Stimulated activated CD4-positive, alpha-beta T cell treated with anti-CD3 and anti-CD28 coated beads, Interleukin-2, amount 100 ng/mL, for 4 hours (primary cell): Measurements from ENCODE around the gene DCHS2.

Experiments
- DNase-seq: peaks from one replicate; pipeline ENCODE4 v3.0.0-alpha.2; 2020; ENCODE audit warnings: low read depth

The DCHS2 gene

GRCh38 chr4:154491341-154492271 is at the start of gene DCHS2:
Gene DCHS2, minus strand, starts transcription at chr4:154491799. Its CDS starts 444 bp downstream, at chr4:154491355.
- DNase-seq = no peak

- DNase-seq = no peak
These were observed 42.7 kb upstream of the DCHS2 start for GRCh38 chr4:154534296-154534695.

GRCh38 chr4:154529728-154530519 is 38.3 kb upstream of the DCHS2 start:
- no peak for DNase-seq

GRCh38 chr4:154528869-154529268 is 37.3 kb upstream of the DCHS2 start:
- no peak for DNase-seq

- no peak for DNase-seq
These were observed 35.7 kb upstream of the DCHS2 start for GRCh38 chr4:154527308-154527707.

- no peak for DNase-seq
These were observed 34.6 kb upstream of the DCHS2 start for GRCh38 chr4:154526151-154526550.

- DNase-seq = no peak
These were observed 30.0 kb upstream of the DCHS2 start for GRCh38 chr4:154521607-154522006.

- DNase-seq = no peak
These were observed 27.6 kb upstream of the DCHS2 start for GRCh38 chr4:154519214-154519613.

GRCh38 chr4:154517591-154517990 is 26.0 kb upstream of the DCHS2 start:
- DNase-seq = no peak

- DNase-seq = no peak
These were observed 24.9 kb upstream of the DCHS2 start for GRCh38 chr4:154516318-154517029.

- DNase-seq = no peak
These were observed 20.4 kb upstream of the DCHS2 start for GRCh38 chr4:154511981-154512380.

- DNase-seq = no peak
These were observed 19.9 kb upstream of the DCHS2 start for GRCh38 chr4:154511548-154511947.

GRCh38 chr4:154507156-154507555 is 15.6 kb upstream of the DCHS2 start:
- no peak for DNase-seq

GRCh38 chr4:154506253-154506652 is 14.7 kb upstream of the DCHS2 start:
- DNase-seq = no peak

- DNase-seq = no peak
These were observed 12.0 kb upstream of the DCHS2 start for GRCh38 chr4:154503598-154503997.

GRCh38 chr4:154502111-154502510 is 10.5 kb upstream of the DCHS2 start:
- no peak for DNase-seq

GRCh38 chr4:154497889-154498288 is 6.3 kb upstream of the DCHS2 start:
- no peak for DNase-seq

GRCh38 chr4:154495867-154496266 is 4.3 kb upstream of the DCHS2 start:
- DNase-seq = no peak

GRCh38 chr4:154492288-154492687 is 689 bp upstream of the DCHS2 start:
- no peak for DNase-seq

GRCh38 chr4:154490583-154491340 is 837 bp downstream of the DCHS2 start:
- DNase-seq = no peak

GRCh38 chr4:154490234-154490582 is 1.4 kb downstream of the DCHS2 start:
- no peak for DNase-seq
